HG03108 (cell line): ENCODE data around the gene PRPF38B.
"Not testable (repeated sequence)": the region's sequence is repeated elsewhere in the genome, so short reads cannot be mapped to it uniquely, and the experiment has no call there.

Experiments
- ATAC-seq: cut with Tn5 transposase; IDR thresholded peaks from one replicate; pipeline ENCODE4 v1.9.1; 2021; ENCODE audit warnings: moderate library complexity; ENCODE audit not compliant: unreplicated experiment

The PRPF38B gene

DNA sequence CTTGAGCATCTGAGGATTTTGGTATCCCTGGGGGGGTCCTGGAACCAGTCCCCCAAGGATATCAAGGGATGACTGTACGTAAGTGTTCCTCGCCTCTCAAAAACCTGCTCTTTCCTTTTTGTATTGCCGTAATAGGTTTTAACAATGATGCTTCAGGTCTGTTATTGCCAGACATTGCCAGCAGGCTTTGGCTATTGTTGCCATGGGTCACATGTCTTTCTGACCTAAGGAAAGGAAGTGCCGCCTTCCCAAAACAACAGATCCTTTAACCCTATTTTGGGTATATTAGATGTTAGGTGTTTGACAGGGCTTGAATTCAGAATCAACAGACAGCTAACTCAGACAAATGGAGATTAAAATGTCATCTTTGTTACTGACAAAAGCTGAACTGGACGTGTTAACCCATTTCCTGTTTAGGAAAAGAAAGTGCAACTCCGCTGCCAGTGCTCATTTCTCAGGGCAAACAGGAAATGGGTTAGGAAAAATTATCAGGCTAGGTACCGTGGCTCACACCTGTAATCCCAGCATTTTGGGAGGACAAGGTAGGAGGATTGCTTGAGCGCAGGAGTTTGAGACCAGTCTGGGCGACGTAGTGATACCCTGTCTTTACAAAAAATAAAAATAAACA lies 12.4 kb upstream of the PRPF38B start:
- no peak for ATAC-seq

DNA sequence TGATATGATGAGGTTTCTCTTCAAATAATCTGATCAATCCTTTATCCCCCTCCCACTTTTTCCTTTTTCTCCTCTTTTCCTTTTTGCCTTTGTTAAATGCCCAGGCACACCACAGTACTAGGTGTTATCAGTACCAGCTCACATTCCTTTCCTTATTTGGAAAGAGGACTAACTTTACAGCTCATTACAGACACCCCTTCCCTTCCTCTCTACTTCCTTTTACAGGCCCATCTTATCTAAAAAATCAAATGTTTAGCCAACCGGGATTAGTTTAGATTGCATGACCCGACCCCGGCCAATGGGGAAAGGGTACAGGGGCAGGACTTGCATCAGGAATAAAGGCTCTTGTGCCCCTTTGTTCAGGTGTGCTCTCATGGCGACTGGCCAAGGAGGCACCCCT lies 10.4 kb upstream of the PRPF38B start:
- not testable (repeated sequence) for ATAC-seq

DNA sequence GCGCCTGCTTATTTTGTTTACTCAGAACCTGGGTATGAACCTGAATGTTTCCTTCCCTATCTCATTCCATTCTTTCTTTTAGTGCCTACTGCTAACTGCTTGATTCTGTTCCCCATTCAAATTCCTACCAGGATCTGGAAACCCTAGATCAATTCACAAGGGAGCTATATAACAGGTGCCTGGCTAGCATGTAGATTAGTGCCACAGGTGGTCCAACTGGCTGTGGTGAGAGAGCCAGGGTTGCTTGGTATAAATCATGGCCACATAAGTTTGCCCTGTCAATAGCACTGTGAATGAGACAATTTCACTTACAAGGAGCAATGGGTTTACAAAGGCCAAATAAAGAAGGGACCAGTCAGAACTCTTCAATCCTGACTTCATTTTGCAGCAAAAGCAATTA lies 6.6 kb upstream of the PRPF38B start:
- no peak for ATAC-seq

DNA sequence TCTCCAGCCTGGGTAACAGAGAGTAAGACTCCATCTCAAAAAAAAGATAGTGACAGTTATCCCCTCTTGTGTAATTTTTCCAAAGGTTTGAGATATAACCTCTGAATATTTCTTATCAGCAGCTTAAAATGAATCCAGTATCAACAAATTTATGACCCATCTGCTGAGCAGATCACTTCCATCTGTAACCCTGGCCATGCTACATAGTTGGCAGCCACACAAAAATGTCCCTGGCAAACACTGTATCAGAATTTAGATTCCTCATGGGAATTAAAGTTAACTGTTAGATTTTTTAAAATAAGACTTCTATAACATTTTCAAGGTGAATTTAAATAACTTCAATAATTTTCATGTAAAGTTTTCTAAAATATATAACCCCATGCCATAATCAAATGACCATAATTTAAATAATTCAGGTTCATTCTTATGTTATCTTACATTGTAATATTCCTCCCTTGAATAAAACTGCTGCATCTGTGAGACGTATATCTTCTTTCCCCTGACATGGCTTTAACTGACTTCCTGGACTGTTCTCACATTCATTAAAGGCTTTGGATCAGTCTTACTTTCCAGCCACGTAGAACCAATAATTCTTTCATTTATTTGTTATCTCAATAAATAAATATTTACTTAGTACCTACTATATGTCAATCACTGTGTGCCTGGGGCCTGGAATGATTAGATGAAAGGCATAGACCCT lies 5.3 kb upstream of the PRPF38B start:
- ATAC-seq: no peak

DNA sequence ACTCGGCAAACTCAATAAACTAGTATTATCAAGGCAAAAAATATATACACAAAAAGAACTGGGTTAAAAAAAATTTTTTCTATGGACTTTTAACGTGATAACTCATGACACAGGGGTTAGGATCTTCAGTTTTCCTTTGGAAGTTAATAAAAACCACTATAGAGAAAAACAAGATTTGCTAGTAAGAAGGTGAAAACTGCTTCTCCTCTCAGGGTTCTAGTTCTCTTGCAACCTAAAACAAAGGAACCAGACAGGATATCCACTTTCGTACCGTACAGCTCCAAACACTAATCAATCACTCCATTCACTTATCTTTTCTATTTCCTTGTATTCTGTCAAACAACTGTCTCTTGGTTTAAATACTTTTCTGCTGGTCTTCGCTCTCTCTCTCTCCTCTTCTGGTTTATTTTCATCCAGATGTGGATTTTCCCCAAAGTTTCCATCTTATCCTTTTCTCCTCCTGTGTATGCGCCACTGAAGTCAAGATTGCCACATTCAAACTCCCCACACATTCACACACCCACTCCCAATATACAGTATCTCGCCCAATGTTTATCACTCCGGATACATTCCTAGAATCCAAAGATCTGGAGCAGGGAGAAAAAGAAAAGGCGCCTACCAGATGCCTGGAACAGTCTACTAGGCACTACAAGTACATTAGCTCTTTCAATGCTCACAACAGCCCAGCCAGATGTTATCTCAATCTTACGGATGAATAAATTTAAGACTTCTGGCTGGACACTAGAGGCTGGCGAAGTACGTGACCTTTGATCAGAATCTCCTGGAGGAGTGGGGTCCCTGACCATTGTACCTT lies 775 bp upstream of the PRPF38B start:
- ATAC-seq: no peak

DNA sequence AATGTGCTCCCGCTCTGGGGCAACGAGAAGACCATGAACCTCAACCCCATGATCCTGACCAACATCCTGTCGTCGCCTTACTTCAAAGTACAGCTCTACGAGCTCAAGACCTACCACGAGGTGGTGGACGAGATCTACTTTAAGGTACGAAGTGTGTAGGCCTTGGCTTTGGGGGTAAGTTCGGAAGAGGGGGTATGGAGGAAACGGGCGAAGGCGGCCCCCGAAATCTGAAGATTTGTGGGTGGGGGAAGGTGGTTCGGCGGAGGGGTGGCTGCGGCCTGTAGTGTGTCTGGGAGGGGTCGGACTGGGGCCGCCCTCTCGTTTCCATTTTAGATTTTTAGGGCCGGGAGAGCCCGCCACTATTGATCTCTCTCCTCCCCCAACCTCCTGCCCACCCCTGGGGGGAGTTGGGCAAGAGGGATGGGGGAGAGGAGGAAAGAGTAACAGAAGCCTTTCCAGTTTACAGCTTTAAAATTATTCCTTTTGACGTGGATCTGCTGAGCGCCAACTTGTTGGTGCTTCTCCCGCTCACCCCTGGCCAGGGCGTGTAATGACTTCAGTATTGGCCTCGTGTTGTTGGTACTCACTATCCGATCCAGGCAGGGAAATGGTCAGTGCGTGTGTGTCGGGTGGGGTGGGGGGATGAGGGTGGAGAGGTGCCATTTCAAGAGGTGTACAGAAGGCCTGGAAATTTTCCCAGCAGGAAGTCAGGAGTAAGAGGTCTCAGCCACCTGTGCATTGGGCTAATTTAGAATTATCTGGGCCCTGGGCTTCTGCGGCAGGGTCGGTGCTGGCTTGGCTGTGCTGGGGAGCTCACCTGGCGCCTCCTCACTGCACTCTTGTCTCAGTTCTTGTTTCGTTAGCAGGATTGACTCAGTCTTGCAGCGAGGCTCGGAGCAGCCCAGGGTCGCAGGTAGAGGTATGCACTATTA lies 880 bp downstream of the PRPF38B start:
- ATAC-seq: peak; percentile 51

DNA sequence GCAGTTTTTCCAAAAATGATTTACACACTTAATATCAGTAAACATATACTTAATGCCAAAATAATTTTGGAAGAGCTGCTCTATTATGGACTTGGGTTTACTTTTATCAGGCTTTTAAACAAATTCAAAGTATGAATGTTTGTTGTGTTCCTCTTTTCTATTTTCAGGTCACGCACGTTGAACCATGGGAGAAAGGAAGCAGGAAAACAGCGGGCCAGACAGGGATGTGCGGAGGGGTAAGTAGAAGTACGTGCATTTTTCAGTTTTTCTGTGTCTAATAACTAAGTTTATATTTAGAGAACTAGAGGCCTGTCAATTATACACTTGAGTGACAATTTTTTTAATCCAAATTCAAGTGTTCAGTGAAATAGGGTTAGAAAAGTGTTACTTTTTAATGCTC lies 3.4 kb downstream of the PRPF38B start:
- ATAC-seq: no peak

DNA sequence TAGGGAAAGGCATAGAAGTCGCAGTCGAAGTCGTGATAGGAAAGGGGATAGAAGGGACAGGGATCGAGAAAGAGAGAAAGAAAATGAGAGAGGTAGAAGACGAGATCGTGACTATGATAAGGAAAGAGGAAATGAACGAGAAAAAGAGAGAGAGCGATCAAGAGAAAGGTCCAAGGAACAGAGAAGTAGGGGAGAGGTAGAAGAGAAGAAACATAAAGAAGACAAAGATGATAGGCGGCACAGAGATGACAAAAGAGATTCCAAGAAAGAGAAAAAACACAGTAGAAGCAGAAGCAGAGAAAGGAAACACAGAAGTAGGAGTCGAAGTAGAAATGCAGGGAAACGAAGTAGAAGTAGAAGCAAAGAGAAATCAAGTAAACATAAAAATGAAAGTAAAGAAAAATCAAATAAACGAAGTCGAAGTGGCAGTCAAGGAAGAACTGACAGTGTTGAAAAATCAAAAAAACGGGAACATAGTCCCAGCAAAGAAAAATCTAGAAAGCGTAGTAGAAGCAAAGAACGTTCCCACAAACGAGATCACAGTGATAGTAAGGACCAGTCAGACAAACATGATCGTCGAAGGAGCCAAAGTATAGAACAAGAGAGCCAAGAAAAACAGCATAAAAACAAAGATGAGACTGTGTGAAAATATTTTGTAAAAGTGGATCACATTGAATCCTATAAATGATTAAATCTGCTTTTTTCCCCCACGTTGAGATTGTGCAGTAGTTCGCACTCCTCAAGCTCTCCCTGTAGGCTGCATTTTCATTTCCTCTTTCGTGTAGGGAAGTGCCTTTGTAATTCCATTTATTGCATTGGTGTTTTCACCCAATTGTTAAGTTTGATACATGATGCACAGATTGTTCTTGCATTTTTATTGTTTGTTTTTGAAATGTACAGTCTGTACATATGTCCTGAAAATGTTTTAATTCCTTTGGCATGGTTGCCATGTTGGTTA lies 7.5 kb downstream of the PRPF38B start:
- ATAC-seq: no peak

DNA sequence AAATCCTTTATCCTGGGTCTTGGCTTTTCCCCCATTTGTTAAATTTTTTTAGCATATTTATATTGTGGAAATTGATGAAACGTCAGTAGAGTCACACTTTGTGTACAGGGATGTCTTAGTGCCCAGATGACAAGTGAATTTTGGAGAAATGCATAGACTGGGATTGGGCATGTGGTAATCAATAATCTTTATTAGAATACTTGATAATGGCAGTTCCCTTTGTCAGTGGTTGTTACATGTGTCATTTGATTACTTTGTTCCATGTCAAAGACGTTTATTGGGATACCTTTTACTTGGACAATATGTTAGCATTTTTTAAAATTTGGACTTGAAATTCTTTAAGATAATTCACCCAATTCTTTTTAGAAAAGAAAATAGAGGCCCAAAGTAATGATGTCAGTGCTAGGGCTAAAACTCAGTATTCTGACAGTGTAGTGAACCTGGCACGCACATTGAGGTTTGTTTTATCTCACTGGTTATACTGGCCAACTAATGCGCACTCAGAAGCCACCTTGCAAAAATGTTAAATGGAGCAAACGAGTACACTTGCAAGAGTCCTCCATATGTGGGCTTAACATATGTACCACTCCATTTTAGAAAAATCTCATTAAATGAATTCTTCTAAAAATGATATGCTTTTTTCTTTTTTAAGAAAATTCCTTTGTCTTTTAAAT lies 9.2 kb downstream of the PRPF38B start:
- no peak for ATAC-seq

DNA sequence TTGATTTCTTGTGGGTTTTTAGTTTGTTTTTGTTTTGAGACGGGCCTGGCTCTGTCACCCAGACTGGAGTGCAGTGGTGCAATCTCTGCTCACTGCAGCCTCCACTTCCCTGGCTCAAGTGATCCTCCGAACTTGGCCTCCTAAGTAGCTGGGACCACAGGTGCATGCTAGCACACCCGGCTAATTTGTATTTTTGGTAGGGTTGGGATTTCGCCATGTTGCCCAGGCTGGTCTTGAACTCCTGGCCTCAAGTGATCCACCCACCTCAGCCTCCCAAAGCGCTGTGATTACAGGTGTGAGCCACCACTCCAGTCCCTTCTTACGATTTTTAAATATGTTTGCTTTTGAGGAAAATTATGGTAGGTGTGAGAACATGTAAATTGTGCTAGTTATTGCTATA lies 10.0 kb downstream of the PRPF38B start:
- ATAC-seq: not testable (repeated sequence)

DNA sequence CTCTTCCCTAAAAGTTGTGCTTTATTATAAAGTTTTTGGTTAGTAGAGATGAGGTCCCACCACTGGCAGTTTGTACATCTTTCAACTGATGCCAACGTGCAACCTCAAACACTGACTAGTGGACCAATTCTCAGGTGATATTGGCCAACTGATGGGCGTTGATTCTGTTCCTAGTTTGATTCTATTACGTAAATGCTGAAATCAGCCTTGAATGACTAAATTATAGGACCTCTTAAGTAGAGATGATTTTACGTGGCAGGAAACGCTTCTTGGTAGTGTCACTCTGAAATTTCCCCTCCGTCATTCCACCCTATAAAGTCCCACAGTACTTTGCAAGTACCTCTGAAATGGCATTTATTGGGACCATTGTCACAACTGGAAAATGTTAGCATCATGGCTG lies 11.8 kb downstream of the PRPF38B start:
- no peak for ATAC-seq

DNA sequence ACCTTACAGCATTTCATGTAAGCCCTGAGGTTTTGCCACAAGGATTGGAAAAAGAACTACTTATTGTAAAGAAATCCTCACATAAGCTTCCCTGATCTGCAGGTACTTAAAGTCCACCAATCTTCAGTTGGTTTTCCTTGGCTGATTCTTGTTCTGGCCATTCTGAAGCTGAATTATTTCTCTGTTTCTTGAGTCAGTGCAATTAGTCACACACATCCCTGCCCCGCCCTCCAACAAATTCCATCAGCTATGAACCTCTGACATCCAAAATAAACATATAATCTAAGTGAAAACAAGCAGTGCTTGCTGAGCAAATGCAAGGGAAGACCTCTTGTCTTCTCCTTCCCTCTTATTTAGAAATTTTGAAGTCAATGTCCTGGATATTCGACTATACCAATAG lies 12.4 kb downstream of the PRPF38B start:
- ATAC-seq: no peak

DNA sequence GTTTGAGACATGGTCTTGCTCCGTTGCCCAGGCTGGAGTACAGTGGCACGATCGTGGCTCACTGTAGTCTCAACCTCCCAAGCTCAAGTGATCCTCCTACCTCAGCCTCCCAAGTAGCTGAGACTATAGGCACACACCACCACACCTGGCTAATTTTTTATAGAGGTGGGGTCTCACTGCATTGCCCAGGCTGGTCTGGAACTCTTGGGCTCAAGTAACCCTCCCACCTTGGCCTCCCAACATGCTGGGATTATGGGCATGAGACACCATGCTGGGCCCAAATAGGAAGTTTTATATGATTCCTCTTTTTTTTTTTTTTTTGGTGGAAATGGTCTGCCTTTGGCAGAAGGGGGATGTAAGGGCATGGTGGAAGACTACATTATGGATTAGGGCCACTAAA lies 14.5 kb downstream of the PRPF38B start:
- no peak for ATAC-seq

DNA sequence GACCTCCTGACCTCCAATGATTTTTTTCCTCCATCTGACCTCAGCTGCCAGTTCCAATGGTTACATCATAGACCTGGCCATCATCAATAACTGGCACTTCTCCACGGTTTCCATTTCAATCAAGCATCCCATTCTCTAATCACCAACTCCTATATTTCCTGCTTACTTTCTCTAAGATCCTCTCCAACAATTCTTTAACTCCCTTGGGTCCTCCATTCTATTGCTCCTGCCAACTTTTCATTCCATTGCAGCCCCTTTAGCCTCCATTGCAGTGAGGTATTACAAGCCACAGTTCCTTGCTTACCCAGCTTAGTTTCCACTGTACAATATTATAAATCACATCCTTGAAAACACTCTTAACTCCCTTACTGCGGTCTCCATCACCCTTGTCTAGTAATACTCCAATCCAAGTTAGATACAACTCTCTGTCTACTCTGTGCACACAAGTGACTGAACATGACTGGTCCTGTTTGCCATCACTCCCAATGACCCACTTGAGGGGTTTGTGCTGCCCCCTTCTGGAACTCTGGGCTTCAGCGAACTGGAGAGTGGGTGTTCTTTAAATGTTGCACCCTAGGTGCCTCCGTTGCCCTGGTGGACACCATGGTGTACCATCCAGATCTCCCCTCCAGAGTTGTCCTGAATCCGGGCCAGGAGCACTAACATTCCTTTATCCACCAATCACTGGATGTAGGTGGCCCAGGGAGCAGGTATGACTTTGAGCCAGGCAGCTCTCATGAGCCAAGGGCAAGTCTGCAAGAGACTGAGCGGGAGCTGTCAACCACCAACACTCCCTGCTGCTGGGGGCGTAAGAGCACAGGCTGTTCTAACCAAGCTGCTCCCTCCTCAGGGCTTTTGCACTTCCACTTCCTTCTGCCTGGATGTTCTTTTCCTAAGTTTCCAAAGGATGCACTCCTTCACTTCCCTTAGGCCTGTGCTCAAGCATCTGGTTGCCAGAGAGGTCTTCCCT lies 16.9 kb downstream of the PRPF38B start:
- no peak for ATAC-seq

DNA sequence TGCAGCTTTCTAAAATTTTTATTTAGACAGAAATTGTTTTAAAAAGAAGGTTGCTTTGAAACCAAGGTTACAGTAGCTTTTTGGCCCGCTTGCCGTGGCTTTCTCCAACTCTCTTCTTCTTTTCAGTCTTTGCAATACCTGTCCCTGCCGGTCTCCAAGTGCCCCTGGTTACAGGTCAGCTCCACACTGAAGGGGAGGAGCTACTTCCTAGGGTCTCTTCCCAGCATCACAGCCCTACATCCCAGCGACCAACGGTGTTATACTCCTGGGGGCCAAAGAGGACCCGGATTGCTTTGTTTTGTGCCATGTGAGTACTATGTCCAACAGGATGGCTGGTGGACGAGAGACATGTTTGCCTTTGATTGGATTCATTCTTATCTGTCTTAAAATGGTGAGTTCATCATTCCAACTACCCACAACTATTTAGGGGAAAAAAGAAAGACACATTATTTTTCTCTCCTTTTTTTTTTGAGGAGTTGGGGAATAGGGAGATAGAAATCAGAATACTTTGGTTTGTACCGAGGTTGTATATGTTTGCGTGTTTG lies 20.6 kb downstream of the PRPF38B start, which contains the start of gene FNDC7:
Gene FNDC7, plus strand, starts transcription at position 303 of the 545 bp plus-strand sequence. Its CDS starts 26 bp downstream, at position 329.
- ATAC-seq: no peak

DNA sequence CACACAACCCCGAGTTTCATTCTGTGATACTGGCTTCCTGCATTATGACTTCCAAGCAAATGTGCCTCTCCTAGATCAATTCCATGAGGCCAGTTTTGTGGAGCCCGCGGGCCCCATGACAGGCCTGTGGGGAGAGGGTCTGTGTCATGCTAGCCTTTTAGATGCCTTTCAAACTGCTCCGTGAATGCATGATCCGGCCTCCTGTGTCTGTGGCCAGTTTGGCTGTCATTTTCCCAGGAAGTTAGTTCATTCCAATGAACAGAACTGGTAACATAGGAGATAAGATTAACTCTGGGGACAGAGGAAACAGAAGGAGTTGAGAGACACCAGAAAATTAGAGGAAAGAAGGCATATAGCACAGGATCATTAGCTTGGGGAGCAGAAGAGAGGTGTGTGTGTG lies 23.8 kb downstream of the PRPF38B start:
- ATAC-seq: no peak

DNA sequence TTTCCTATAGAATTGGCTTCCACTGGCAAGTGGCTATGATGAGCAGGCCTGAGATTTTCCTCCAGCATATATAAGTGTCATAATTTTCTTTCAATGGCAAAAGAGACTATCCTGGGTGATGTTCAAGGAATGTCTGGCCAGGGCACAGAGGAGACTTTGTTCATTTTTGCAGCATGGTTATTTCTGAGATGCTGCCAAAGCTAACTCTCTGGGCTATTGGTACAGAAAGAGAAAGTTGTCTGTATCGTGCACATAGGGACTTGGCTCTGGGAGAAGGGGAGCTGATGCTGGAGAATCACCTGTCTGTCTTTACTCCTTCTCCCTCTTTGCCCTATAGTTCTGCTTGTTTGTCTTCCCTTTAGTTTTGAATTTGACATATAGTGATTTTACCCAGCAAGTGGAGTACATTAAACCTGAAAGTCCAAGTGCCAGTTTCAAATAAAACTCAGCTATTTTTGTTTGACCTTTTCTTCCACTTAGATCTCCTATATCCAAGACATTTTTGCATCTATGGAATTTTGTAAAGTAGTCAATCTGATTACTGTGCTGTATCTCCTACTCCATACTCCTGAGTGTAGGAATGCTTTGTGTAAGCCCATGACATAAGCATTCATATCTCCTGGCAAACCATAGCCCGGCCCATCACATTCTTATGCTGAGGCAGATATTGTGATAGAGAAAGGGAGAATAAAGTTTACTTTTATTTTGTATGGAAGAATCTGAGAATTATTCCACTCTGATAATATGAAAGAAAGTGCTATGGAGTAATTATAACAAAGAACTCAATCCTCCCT lies 24.5 kb downstream of the PRPF38B start:
- ATAC-seq: no peak
